ENCODE measurements around the gene SCN1B.
A peak's percentile ranks its signal among the peaks of the same experiment; 100 is the strongest.

GRCh38 chr19:35066691-35067563 is 36.7 kb downstream of the SCN1B start:
- TF ChIP-seq CTCF (IDR thresholded peaks at IDR 0.05) (peak; percentile 69 to 82 (median 75)), POLR2A (IDR thresholded peaks at IDR 0.05; ENCODE audit: low read depth) (no peak), POLR2AphosphoS5 (IDR thresholded peaks at IDR 0.05) (no peak)
